GM19099 (cell line): ENCODE results near the gene LAMA2.

ENCODE experiments used
- POLR2A ChIP-seq: IDR thresholded peaks from 3 replicates; pipeline ENCODE4 v1.6.1; 2011; ENCODE audit warnings: low read depth; ENCODE audit not compliant: insufficient read length; ENCODE audit errors: extremely low read depth

The LAMA2 gene

DNA sequence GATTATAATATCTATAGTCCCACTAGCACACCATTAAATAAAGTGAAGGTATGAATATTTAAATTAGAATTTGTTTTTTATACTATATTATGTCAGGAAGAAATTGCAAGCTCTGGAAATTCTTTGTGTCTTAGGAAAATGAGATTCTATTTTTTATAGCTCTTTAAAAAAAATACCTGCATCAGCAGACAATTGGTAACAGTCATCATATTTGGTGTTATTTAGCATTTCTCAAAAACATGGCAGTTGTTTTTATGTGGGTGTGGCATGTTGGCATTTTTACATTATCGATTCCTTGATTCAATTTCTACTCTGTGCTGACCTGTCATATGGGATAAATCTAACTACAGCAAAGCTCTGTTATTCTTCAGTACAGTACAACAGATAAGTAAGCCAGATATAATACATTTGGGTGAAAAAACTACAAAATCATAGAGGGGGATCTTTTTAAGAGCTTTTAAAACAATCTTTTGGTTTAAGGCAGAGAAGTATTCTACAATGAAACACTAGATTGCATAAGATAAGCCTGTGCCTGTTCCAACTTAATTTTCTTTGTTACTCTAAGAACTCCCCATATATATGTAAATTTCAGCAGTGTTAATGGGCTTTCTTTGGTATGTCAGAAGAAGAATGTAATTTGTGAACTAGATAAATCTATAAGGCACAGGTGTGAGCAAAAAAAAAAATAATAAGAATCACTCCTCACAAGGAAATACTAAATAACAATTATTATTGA lies 71.5 kb downstream of the LAMA2 start:
- TF ChIP-seq POLR2A: no peak

DNA sequence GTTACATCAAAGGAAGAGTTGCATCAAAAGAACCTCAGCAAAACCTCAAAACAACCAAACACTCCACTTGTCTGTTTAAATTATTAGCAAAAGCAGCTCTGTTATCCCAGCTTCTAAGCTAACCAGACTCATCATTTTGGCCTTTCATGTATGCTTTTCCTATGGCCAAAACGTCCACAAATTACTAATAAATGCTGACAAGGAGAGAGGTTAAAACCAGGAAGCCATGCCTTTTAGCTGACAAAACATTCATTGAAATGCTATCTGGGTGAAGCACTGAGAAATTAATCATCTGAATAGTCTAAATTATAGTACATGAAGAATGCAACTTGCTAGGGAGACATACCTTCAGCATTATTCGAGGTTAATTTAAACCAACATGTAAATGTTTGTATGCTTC lies 80.6 kb downstream of the LAMA2 start:
- no peak for TF ChIP-seq POLR2A

DNA sequence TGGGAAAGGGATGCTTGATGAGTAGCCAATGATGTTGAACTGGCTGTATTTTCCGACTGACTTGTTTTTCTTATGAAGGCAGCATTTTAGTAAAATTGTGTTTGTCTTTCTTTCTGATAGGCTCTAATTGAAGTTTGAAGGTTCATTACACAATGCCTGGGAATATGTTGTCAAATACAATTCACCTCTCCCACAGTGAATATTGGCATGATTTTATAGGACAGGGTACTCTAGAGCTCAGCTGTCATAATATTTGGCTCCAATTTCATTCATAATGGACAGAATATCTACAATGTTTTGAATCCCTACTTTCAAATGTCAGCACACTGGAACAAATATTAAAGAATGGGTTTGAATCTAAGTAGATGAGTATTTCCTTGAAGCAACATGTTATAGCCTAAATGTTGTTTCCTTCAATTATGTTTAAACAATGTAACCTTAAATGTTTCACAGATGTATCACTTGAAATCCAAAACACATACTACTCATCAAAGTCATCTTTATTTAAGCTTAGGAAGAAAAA lies 81.4 kb downstream of the LAMA2 start:
- no peak for TF ChIP-seq POLR2A

DNA sequence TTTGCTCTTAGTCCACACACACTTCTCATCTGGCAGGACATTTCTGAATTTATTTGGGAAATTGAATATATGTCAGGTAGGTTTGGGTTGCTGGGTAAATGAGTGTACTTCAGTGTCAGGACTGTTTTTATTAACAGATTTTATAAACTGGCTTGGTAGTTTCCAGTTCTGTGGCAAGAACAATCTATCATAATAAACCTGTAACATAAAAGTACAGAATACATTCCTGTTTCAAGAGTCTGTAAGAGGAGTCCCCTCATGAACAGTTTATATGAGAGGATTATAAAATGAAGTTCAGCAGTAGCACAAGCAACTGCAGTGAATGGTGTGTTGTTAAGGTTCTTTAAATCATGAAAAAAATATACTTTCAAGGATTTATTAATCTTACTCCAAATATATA lies 81.8 kb downstream of the LAMA2 start:
- TF ChIP-seq POLR2A: no peak

DNA sequence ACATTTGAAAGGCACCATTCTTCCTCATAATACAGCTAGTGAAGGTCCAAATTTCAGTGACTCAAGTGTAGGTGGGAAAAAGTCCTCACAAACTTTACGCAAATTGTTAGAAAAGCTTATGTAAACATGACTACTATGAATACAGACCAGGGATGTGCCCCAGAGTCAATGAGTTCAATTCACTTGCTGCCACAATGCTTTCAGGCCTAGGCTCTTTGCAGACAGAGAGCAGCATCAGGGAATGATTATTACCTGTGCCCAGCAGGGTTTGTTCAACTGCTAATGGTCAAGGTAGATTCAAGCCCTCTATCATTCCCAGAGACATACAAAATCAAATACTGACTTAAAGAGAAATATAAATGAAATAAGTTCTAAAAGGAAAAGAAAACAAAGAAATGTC lies 84.0 kb downstream of the LAMA2 start:
- no peak for TF ChIP-seq POLR2A

DNA sequence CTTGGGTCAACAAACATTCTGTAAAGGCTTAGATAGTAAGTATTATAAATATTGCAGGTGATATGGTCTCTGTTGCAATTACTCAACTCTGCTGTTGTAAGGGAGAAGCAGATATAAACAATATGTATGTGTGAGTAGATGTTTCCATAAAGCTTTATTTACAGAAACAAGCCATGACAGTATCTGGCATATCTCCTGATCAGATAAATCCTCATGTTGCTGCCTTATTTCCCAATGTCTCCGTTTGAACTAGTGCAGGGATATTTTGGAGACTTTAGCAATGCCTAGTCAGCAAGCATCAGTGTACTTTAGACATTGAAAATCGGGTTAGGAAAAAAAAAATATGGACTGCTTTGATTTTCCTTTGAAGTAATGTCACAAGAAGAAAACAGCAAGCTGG lies 96.1 kb downstream of the LAMA2 start:
- TF ChIP-seq POLR2A: no peak

DNA sequence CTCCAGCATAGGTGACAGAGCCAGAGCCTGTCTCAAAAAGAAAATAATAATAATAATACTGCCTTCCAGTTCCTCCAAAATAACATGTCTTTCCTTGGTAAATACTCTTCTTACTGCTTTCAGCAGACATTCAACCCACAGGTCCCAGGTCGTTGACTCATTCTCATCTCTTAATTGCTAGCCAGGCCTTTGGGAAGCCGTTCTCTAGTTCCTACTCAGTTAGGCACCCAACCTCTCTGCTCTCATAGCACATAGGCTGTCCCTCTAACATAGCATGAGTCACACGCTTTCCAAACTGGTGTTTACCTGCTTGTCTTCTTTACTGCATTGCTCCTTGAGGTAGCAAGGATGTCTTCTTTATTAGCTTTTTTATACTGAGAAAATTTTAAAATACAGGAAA lies 98.8 kb downstream of the LAMA2 start:
- TF ChIP-seq POLR2A: no peak

DNA sequence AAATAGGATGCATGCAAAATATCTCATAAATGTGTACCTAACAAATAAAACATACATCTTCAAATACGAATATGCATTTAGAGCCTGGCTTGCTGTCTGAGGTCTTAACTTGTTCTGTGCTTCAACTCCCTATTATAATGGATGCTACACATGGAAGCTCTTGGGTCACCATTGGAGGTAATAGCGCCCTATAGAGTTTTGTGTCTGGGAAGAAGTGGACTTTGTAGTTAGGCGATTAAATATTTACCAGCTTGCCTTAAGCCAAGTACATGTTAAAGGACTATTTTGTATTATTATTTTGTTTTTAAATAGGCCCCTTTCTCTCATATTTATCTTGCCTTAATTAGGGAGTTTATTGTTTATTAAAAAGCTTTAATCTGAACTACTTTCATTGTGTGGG lies 107.4 kb downstream of the LAMA2 start:
- TF ChIP-seq POLR2A: no peak

DNA sequence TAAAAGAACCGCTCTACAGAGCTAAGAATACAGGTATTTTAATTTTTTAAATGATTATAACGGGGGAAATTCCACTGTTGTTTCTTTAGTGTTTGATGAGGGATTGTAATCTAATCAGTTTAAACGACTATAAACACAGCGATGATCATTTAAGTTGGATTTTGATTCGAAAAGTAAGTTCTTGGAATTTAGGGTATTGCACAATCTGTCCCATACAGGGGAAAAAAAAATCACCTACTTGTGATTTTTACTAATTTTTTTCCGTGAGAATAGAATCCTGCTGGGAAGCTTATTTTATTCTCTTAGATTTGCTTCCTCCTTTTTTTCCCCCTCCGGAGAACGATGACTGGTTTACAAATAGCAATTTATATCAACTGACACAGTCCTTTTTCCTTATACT lies 108.0 kb downstream of the LAMA2 start:
- TF ChIP-seq POLR2A: no peak

DNA sequence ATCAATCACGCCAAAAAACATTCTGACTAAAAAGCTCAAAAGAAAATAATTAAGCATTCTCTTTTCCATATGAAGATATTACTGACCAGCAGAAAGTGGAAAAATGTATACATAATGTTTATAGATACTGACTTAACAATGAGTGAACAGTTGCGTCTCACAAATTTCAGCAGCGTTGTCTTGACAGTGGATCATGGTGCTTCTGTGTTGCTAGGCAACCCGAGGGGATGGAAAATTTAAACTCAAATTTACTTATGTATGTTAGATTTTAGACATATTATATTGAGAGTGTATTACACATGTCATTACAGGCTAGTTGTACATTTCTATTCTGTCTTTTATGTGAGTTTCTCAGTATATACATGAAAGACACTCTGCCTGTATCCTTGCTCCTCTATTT lies 110.2 kb downstream of the LAMA2 start:
- no peak for TF ChIP-seq POLR2A

DNA sequence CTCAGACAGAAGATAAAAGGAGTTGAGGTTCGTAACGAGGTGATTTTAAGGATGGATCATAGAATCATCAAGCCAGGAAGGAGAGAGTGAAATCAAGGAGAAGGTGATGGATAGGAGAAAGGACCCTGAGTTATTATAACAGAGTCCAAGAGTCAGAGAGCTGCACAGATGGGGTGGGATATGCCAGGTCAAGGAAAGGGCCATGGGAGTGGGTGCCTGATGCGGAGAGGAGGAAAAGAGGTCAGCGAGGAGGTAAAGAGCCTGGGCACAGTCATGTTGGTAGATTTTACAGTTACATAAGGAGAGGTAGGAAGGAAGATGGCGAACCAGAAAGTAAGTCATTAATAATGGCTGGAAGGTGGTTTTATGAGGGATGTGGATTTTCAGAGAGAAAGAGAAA lies 114.9 kb downstream of the LAMA2 start:
- no peak for TF ChIP-seq POLR2A

DNA sequence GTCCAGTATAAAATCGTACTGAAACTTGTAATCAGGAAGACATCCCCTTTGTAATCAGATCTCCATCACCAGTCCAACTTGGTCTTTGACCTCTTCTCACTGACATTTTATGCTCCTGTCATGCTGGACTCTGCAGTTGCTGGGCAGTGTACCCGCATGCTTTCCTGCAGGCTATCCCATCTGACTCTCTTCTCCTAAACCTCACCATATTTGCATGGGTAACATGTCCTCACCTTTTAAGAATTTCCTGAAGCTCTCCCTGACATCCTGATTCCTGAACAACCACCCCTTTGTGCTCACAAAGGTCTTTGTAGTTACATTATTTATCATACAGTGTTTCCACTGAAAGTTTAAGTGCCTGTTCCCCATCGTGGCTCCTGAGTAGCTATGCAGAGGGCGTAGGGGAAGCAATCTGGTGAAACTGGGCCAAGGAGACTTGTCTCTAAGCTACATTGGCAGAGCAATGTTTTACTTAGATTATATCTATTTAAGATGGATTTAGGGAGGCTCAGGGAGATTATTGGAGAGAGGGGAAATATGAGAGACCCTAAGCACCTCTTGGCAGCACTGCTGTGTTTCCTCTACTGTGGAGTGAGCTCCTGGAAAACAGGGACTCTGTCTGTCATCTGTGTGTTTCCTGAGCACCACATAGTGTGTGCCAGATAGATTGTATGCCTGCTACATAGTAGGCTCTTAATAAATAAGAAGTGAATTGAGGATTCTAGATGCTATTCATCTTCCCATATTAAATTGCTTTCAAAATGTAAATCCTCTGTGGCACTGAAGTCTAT lies 124.0 kb downstream of the LAMA2 start:
- no peak for TF ChIP-seq POLR2A

DNA sequence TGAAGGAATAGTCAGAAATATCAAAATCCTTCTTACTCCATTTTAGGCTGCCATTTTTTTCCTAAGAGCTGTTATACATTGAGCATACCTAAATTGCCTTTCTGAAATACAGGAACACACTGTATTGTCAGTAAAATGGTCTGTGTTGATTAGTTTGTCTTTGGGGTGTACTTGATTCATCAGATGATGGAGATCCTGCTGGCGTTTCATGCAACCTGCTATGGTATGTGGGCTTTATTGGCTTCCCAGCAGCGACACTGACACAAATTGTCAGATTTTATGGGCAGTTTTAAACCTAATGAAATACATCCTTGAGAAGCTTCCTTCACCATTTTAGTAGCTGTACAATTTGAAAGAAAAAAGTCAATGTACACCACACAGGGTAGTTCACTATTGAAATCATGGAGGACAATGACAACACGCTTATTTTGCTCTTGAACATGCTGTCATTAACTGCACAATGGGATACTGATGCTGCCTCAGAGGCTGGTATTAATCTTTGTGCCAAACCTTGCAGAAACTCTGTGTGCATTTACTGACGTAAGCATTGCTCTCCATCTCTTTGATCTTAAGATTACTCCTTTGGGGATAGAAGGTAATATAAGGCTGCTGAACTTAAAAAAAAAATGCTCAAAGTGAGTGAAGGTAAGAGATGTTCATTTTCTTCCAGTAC lies 124.9 kb downstream of the LAMA2 start:
- TF ChIP-seq POLR2A: no peak

DNA sequence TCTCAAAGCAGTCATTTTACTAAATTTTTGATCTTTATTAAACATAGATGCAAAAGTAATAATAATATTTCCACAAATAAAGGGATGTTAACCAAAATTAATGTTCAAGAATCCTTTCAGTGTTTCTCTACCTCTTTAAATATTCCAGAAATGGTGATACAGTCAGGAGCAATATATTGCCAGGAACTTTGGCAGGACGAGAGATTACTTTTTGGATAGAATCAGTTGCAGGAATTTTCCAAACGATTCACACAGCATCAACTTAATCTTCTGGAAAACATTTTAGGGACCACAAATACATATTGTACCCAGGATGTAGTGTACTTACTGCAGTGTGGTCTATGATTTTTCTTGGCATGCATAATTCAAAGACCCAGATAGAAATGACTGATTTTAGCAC lies 125.7 kb downstream of the LAMA2 start:
- no peak for TF ChIP-seq POLR2A

DNA sequence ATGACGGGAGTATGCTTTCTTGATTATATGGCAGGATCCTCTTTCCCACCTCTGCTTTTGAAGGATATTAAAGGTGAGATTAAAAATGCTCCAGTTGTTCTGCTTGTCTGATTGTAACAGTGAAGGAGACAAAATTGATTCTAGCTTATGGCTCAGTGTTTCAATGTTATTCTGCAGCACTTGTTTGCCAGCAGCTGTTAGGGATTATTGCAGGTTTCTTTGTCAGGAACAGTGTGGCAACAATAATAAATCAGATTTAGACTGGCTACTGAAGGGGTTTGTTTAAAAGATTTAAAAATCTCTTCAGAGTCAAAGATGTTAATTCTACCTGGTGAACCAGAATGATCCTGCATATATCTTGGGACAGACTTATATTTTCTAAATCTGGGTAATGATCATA lies 126.9 kb downstream of the LAMA2 start:
- no peak for TF ChIP-seq POLR2A

DNA sequence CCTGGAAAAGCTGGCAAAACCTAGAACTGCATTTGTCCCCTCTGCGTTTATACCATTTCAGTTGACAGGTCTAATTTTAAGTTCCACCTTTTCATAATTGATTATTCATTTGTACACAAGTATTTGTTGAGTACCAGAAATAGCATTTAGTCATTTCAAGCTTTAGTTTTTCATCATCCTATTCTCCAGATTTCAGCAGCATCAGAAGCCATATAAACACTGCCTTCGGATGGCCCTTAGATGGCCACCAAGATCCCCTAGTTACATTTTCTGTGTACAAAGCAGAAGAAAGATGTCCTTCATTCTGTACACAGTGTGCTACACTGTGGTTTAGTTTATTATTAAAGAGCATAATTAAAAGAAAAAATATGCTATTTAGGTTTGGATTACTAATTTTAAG lies 131.4 kb downstream of the LAMA2 start:
- no peak for TF ChIP-seq POLR2A
